Upper lobe of left lung (tissue), 6 donors: Measurements from ENCODE around the gene CDKAL1. TPM values are rescaled to one million over a fixed set of nuclear protein-coding genes. Genes with fewer than 3 reads are reported as not detected.

Source experiments
- ATAC-seq, 2 donors: fragments of 200-7000 bp; cut with Tn5 transposase; one replicate each; pipeline ENCODE4 v1.9.1; 2022; ENCODE audit warnings: mild to moderate bottlenecking in 2 of 2, moderate library complexity in 2 of 2; ENCODE audit not compliant: low FRiP score in 2 of 2
- DNase-seq, 2 donors: peaks; one replicate each; pipeline ENCODE4 v3.0.0-alpha.2; 2019 to 2020
- H3K27ac ChIP-seq, 4 donors: fragments of 200-600 bp; sonication (generic); one replicate each; pipeline ENCODE4 v1.5.1; 2016 to 2019
- H3K27me3 ChIP-seq, 4 donors: fragments of 200-600 bp; sonication (generic); one replicate each; pipeline ENCODE4 v1.5.1; 2017 to 2019
- H3K36me3 ChIP-seq, 4 donors: fragments of 200-600 bp; sonication (generic); one replicate each; pipeline ENCODE4 v1.5.1; 2016 to 2019
- H3K4me1 ChIP-seq, 4 donors: fragments of 200-600 bp; sonication (generic); one replicate each; pipeline ENCODE4 v1.5.1; 2018 to 2019
- H3K4me3 ChIP-seq, 4 donors: fragments of 200-600 bp; sonication (generic); one replicate each; pipeline ENCODE4 v1.5.1; 2017 to 2019; ENCODE audit warnings: mild to moderate bottlenecking in 2 of 4, moderate library complexity in 1 of 4
- H3K9me3 ChIP-seq, 4 donors: fragments of 200-600 bp; sonication (generic); one replicate each; pipeline ENCODE4 v1.5.1; 2018 to 2019
- CTCF ChIP-seq, 6 experiments: fragments of 450-650 bp in 4 of 6; fragments of 200-600 bp in 2 of 6; sonication (generic) in 2 of 6; IDR thresholded peaks; one replicate each; pipeline ENCODE4 v1.5.1; 2016 to 2019; ENCODE audit warnings: antibody characterized with exemption in 6 of 6
- EP300 ChIP-seq, 4 donors: sonication (generic); formaldehyde crosslinking; IDR thresholded peaks; one replicate each; pipeline ENCODE4 v1.5.1; 2017; ENCODE audit warnings: antibody characterized with exemption in 4 of 4, control low read depth in 2 of 4
- POLR2A ChIP-seq, 4 donors: fragments of 450-650 bp; IDR thresholded peaks; one replicate each; pipeline ENCODE4 v1.5.1; 2016 to 2017; ENCODE audit warnings: antibody characterized with exemption in 4 of 4, mild to moderate bottlenecking in 2 of 4
- POLR2AphosphoS5 ChIP-seq, 2 donors: sonication (generic); formaldehyde crosslinking; IDR thresholded peaks; one replicate each; pipeline ENCODE4 v1.5.1; 2017; ENCODE audit warnings: antibody characterized with exemption in 2 of 2
- WGBS, 2 donors: methylation state at CpG; one replicate each; pipeline ENCODE4 v1.1.5; 2017 to 2018; 5-methylcytosine and 5-hydroxymethylcytosine counted together
- total RNA-seq, 6 donors: library from RNA; depleted of rRNA in 4 of 6; stranded (reverse); fragments of >200 nt in 4 of 6; gene quantifications; one replicate each; pipeline versions ENCODE4 v1.1.0 to v1.2.1, GENCODE V29; 2016 to 2021
- donor health status: DM: no; HTN: no; CAD: no; lungs with moderate emphysema.
- donor health status: DM: no; HTN: yes; CAD: no; lungs with severe emphysema.

CDKAL1 gene
- total RNA-seq, 6 donors from 2014 or later: 9.4 to 22.6 (median 13.8) TPM

- H3K4me3 ChIP-seq: no peak overlapping the region
- ATAC-seq (no peak), DNase-seq (no peak)
- no peaks in the 10 kb centered on the region for H3K9me3 ChIP-seq
- no peaks in the 10 kb centered on the region for H3K36me3 ChIP-seq
- no peak overlapping the region for H3K27ac ChIP-seq
- no peak for TF ChIP-seq CTCF (IDR thresholded peaks at IDR 0.05)
- TF ChIP-seq POLR2AphosphoS5 (IDR thresholded peaks at IDR 0.05): no peak
- TF ChIP-seq EP300 (IDR thresholded peaks at IDR 0.05): no peak
- no peak for TF ChIP-seq POLR2A (IDR thresholded peaks at IDR 0.05)
- WGBS, 2 donors: 89 to 91% methylated on average over 7 of the region's 7 CpGs
- no peaks in the 10 kb centered on the region for H3K27me3 ChIP-seq
- H3K4me1 ChIP-seq: no peaks in the 10 kb centered on the region
Observed at GRCh38 chr6:20856681-20857288, 322.5 kb downstream of the CDKAL1 start.

DNA sequence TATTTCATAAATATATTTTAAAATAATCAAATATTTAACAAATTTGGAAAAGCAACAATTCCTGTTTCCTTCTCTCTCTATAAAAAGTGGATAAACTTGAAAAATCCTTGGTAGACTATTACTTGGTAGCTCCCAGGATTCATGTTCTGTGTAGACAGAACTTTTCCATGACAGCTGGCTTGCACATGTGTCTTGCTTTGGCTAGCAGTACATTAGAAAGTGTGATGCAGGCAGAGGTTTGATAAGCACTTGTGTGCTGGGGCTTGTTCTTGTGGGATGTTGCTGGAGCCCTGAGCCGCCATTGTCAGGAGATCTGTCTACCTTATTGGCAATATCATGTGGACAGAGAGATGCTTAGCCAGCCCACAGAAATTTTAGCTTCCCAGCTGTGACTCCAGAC lies 327.2 kb downstream of the CDKAL1 start:
- WGBS, 2 donors: 89% methylated on average over 1 of the region's 1 CpG; no CpG with 5 or more reads in 1 of the 2 donors
- Histone ChIP-seq H3K27ac (no peak overlapping the region), H3K4me1 (no peaks in the 10 kb centered on the region), H3K27me3 (no peaks in the 10 kb centered on the region), H3K36me3 (no peaks in the 10 kb centered on the region), H3K9me3 (no peaks in the 10 kb centered on the region), H3K4me3 (no peak overlapping the region)
- DNase-seq: no peak
- TF ChIP-seq POLR2AphosphoS5 (IDR thresholded peaks at IDR 0.05) (no peak), CTCF (IDR thresholded peaks at IDR 0.05) (no peak), EP300 (IDR thresholded peaks at IDR 0.05) (no peak), POLR2A (IDR thresholded peaks at IDR 0.05) (no peak)
- ATAC-seq: no peak

DNA sequence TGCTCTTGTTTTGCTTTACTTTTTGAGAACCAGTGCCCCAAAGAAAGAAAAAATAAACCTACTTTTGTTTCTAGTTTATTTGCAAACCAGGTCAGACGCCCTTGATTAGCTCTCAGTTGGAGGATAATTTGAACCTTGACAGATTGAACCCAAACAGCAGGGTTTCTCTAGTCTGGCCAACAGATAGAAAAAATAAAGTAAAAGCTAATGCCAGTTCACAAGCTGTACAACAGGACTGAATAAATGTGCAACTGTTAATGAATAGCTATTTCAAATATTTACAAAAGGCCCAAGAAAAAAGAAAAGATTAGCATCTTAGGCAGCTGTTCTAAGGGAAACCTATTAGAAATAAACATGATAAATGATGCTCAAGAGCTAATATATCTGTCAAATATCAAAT lies 331.8 kb downstream of the CDKAL1 start:
- no peak for DNase-seq
- no peak for ATAC-seq
- TF ChIP-seq EP300 (IDR thresholded peaks at IDR 0.05): no peak
- TF ChIP-seq POLR2A (IDR thresholded peaks at IDR 0.05): no peak
- no peak for TF ChIP-seq POLR2AphosphoS5 (IDR thresholded peaks at IDR 0.05)
- no peak for TF ChIP-seq CTCF (IDR thresholded peaks at IDR 0.05)
- no peaks in the 10 kb centered on the region for H3K9me3 ChIP-seq
- no peaks in the 10 kb centered on the region for H3K27me3 ChIP-seq
- H3K4me1 ChIP-seq: no peaks in the 10 kb centered on the region
- no peak overlapping the region for H3K4me3 ChIP-seq
- WGBS, 2 donors: 86 to 100% methylated on average over 1 of the region's 1 CpG
- H3K27ac ChIP-seq: no peak overlapping the region
- no peaks in the 10 kb centered on the region for H3K36me3 ChIP-seq

DNA sequence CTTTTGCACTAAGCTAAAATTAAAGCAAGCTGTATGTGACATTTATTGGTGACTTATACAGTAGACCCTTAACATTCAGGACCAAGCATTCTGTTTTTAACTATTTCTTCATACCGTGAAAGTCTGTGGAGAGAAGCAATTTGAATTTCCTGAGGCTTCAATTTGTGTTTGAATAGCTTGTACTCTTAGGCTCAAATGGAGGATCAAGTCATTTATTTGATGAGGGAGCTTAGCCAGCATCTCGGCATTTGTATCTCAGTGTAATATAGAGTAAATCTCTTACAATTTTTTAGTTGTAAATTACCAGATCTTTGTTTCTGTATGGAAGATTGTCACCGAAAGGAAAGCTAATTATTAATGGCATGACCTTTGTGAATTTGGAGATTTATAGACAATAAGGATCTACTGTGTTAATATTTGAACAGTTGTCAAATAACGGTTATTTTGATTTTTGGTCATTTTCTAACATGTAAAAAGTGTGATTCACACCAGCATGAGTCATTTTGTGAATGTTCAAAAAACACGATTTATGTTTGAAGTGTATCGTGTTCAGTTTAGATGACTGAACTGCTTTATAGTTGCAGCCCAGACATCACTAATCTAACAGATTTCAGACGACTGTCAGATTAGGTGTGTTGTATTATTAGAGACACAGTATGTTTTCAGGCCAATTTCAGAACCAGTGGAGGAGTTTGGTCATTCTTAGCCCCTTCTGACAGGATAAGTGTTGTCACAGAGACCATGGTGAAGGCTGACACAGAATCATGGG lies 332.9 kb downstream of the CDKAL1 start:
- DNase-seq: no peak
- Histone ChIP-seq H3K4me1 (no peaks in the 10 kb centered on the region), H3K27me3 (no peaks in the 10 kb centered on the region), H3K36me3 (no peaks in the 10 kb centered on the region), H3K9me3 (no peaks in the 10 kb centered on the region), H3K4me3 (no peak overlapping the region), H3K27ac (no peak overlapping the region)
- no peak for ATAC-seq
- 85 to 95% methylated on average over 7 of the region's 7 CpGs for WGBS, 2 donors
- TF ChIP-seq EP300 (IDR thresholded peaks at IDR 0.05) (no peak), POLR2A (IDR thresholded peaks at IDR 0.05) (no peak), CTCF (IDR thresholded peaks at IDR 0.05) (no peak), POLR2AphosphoS5 (IDR thresholded peaks at IDR 0.05) (no peak)
